ENCODE measurements around the gene ACOT9. TPM values are rescaled to one million over a fixed set of nuclear protein-coding genes. Genes with fewer than 3 reads are reported as not detected.

The ACOT9 gene
- total and polyA plus RNA-seq, 5 donors from 2014 or later = 20.0 to 51.6 (median 26.3) TPM

GRCh38 chrX:23785580-23785979 is 42.5 kb upstream of the ACOT9 start:
- H3K36me3 Mint-ChIP-seq = peaks cover 17% of the 10 kb centered on the region
- peak overlapping the region in 2 of 3 donors; percentile 2 to 97 for H3K27ac Mint-ChIP-seq
- H3K4me3 ChIP-seq (ENCODE audit: low read depth, low read length) = peak overlapping the region; percentile 95
- ATAC-seq (ENCODE audit: low read depth in 2 of 2) (no peak), DNase-seq (no peak)
- H3K36me3 ChIP-seq (ENCODE audit: control insufficient read depth, insufficient read depth, low read length) = peaks cover 10% of the 10 kb centered on the region
- no peaks in the 10 kb centered on the region for H3K27me3 Mint-ChIP-seq
- peaks cover 8 to 47% (median 20%) of the 10 kb centered on the region in 4 donors for H3K4me1 Mint-ChIP-seq
- peaks cover 0 to 1% (median 0%) of the 10 kb centered on the region in 7 donors for H3K9me3 Mint-ChIP-seq
- peak overlapping the region; percentile 92 to 99 (median 96) for H3K4me3 Mint-ChIP-seq
- peak overlapping the region; percentile 33 for H3K27ac ChIP-seq (ENCODE audit: insufficient read depth, low read length, poor library complexity, severe bottlenecking)
- H3K4me1 ChIP-seq (ENCODE audit: control insufficient read depth, insufficient read depth, low read length, poor library complexity, severe bottlenecking) = peaks cover 19% of the 10 kb centered on the region
- H3K9me3 ChIP-seq (ENCODE audit: control insufficient read depth in 2 of 2, low read length in 2 of 2) = no peaks in the 10 kb centered on the region
- H3K27me3 ChIP-seq (ENCODE audit: control insufficient read depth, insufficient read depth, low read length) = no peaks in the 10 kb centered on the region

- H3K36me3 Mint-ChIP-seq = peaks cover 17% of the 10 kb centered on the region
- H3K36me3 ChIP-seq (ENCODE audit: control insufficient read depth, insufficient read depth, low read length) = peaks cover 10% of the 10 kb centered on the region
- peak in 1 of 3 donors; percentile 58 for DNase-seq
- no peaks in the 10 kb centered on the region for H3K27me3 Mint-ChIP-seq
- peaks cover 0 to 1% (median 0%) of the 10 kb centered on the region in 7 donors for H3K9me3 Mint-ChIP-seq
- peak overlapping the region; percentile 86 for H3K27ac ChIP-seq (ENCODE audit: insufficient read depth, low read length, poor library complexity, severe bottlenecking)
- peaks cover 8 to 47% (median 20%) of the 10 kb centered on the region in 4 donors for H3K4me1 Mint-ChIP-seq
- peak overlapping the region; percentile 95 for H3K4me3 ChIP-seq (ENCODE audit: low read depth, low read length)
- H3K27ac Mint-ChIP-seq = peak overlapping the region in 2 of 3 donors; percentile 77 to 97
- no peaks in the 10 kb centered on the region for H3K9me3 ChIP-seq (ENCODE audit: control insufficient read depth in 2 of 2, low read length in 2 of 2)
- H3K4me3 Mint-ChIP-seq = peak overlapping the region; percentile 92 to 99 (median 96)
- ATAC-seq (ENCODE audit: low read depth in 2 of 2) = no peak
- H3K27me3 ChIP-seq (ENCODE audit: control insufficient read depth, insufficient read depth, low read length) = no peaks in the 10 kb centered on the region
- peaks cover 19% of the 10 kb centered on the region for H3K4me1 ChIP-seq (ENCODE audit: control insufficient read depth, insufficient read depth, low read length, poor library complexity, severe bottlenecking)
Observed at GRCh38 chrX:23784470-23785331, 41.6 kb upstream of the ACOT9 start.

DNA sequence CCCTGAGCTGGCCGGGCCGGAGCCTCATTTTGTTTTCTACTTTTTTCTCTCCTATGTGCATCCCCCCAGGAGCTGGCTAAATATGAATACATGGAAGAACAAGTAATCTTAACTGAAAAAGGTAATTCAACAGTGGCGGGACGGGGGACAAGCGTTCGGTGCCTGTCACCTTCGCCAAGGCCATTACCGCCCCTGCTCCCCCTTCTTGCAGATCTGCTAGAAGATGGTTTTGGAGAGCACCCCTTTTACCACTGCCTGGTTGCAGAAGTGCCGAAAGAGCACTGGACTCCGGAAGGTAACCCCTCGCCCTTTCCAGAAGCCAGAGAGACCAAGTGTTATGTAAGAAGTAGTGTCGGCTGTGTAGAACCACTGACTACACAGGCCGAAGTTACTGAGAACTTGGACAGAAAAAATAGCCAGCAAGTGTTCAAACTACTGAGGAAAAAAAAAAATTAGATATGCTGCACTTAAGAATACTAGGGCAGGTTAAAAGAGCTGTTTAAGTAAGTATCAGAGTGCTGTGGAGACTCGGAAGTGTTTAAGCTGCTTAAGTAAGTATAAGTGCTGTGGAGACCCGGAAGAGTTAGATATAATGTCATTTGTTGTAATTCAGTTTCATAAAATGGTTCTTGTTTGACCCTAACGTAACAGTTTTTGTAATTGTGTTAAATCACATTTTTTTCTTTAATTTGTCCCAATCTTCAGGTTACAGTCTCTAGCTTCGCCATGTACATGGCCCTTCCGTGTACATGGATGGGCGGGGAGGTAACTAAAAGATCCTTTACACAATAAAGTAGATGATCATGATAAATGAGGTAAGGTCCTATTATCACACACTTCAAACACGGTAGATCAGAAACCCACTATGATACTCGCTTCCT is 40.8 kb upstream of the ACOT9 start:
- DNase-seq (peak; percentile 4 to 52 (median 40)), ATAC-seq (ENCODE audit: low read depth in 2 of 2) (no peak)
- no peaks in the 10 kb centered on the region for H3K27me3 Mint-ChIP-seq
- peaks cover 19% of the 10 kb centered on the region for H3K4me1 ChIP-seq (ENCODE audit: control insufficient read depth, insufficient read depth, low read length, poor library complexity, severe bottlenecking)
- peak overlapping the region; percentile 86 for H3K27ac ChIP-seq (ENCODE audit: insufficient read depth, low read length, poor library complexity, severe bottlenecking)
- H3K27ac Mint-ChIP-seq = peak overlapping the region; percentile 96 to 97 (median 97)
- H3K27me3 ChIP-seq (ENCODE audit: control insufficient read depth, insufficient read depth, low read length) = no peaks in the 10 kb centered on the region
- peaks cover 8 to 45% (median 20%) of the 10 kb centered on the region in 4 donors for H3K4me1 Mint-ChIP-seq
- peaks cover 0 to 1% (median 0%) of the 10 kb centered on the region in 7 donors for H3K9me3 Mint-ChIP-seq
- H3K4me3 ChIP-seq (ENCODE audit: low read depth, low read length) = peak overlapping the region; percentile 95
- H3K36me3 ChIP-seq (ENCODE audit: control insufficient read depth, insufficient read depth, low read length) = peaks cover 10% of the 10 kb centered on the region
- H3K4me3 Mint-ChIP-seq = peak overlapping the region; percentile 92 to 99 (median 96)
- H3K9me3 ChIP-seq (ENCODE audit: control insufficient read depth in 2 of 2, low read length in 2 of 2) = no peaks in the 10 kb centered on the region
- peaks cover 17% of the 10 kb centered on the region for H3K36me3 Mint-ChIP-seq

DNA sequence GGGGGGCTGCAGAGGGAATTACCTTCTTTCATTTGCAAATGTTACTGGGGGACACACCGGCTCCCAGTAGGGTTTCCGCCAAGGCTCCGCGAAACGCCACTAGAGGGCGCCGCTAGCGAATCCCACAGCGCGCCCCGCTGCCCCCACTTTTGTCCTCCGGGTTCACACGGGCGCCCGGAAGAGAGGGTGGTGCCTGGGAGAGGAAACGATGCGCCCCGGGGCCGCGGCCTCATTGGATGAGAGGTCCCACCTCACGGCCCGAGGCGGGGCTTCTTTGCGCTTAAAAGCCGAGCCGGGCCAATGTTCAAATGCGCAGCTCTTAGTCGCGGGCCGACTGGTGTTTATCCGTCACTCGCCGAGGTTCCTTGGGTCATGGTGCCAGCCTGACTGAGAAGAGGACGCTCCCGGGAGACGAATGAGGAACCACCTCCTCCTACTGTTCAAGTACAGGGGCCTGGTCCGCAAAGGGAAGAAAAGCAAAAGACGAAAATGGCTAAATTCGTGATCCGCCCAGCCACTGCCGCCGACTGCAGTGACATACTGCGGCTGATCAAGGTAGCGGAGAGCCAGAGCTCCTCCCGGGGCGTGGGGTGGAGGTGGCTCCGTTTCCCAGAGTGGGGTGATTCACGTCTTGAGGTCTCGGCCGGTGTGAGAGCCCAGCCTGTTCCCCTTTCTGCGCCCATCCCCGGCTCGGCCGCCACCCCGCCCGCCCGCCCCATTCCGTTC is 40.0 kb upstream of the ACOT9 start, which contains the start of gene SAT1:
Gene SAT1, plus strand, starts transcription at position 311 of the 726 bp plus-strand sequence. Its CDS starts 179 bp downstream, at position 490.
- Mint-ChIP-seq H3K27ac (peak within 1 kb of the TSS; percentile 97 to 99 (median 97)), H3K4me1 (peaks cover 3 to 45% (median 18%) of the 10 kb centered on the region in 4 donors), H3K4me3 (peak within 1 kb of the TSS; percentile 92 to 99 (median 96)), H3K36me3 (peaks cover 17% of the 10 kb centered on the region), H3K9me3 (peaks cover 0 to 1% (median 0%) of the 10 kb centered on the region in 7 donors), H3K27me3 (no peaks in the 10 kb centered on the region)
- Histone ChIP-seq H3K36me3 (ENCODE audit: control insufficient read depth, insufficient read depth, low read length) (peaks cover 10% of the 10 kb centered on the region), H3K27ac (ENCODE audit: insufficient read depth, low read length, poor library complexity, severe bottlenecking) (peak within 1 kb of the TSS; percentile 86), H3K27me3 (ENCODE audit: control insufficient read depth, insufficient read depth, low read length) (no peaks in the 10 kb centered on the region), H3K9me3 (ENCODE audit: control insufficient read depth in 2 of 2, low read length in 2 of 2) (no peaks in the 10 kb centered on the region), H3K4me1 (ENCODE audit: control insufficient read depth, insufficient read depth, low read length, poor library complexity, severe bottlenecking) (peaks cover 19% of the 10 kb centered on the region), H3K4me3 (ENCODE audit: low read depth, low read length) (peak within 1 kb of the TSS; percentile 95)
- DNase-seq = peak; percentile 88 to 96 (median 92)
- ATAC-seq (ENCODE audit: low read depth in 2 of 2) = peak; percentile 89 to 92

- no peaks in the 10 kb centered on the region for H3K27me3 ChIP-seq (ENCODE audit: control insufficient read depth, insufficient read depth, low read length)
- H3K4me1 ChIP-seq (ENCODE audit: control insufficient read depth, insufficient read depth, low read length, poor library complexity, severe bottlenecking) = peaks cover 19% of the 10 kb centered on the region
- peaks cover 0 to 1% (median 0%) of the 10 kb centered on the region in 7 donors for H3K9me3 Mint-ChIP-seq
- H3K27ac ChIP-seq (ENCODE audit: insufficient read depth, low read length, poor library complexity, severe bottlenecking) = peak overlapping the region; percentile 86
- DNase-seq = no peak
- H3K36me3 ChIP-seq (ENCODE audit: control insufficient read depth, insufficient read depth, low read length) = peaks cover 10% of the 10 kb centered on the region
- no peaks in the 10 kb centered on the region for H3K9me3 ChIP-seq (ENCODE audit: control insufficient read depth in 2 of 2, low read length in 2 of 2)
- peaks cover 17% of the 10 kb centered on the region for H3K36me3 Mint-ChIP-seq
- peak overlapping the region; percentile 92 to 99 (median 96) for H3K4me3 Mint-ChIP-seq
- no peak for ATAC-seq (ENCODE audit: low read depth in 2 of 2)
- H3K27ac Mint-ChIP-seq = peak overlapping the region; percentile 97 to 99 (median 97)
- H3K4me1 Mint-ChIP-seq = peaks cover 3 to 45% (median 18%) of the 10 kb centered on the region in 4 donors
- no peaks in the 10 kb centered on the region for H3K27me3 Mint-ChIP-seq
- peak overlapping the region; percentile 62 for H3K4me3 ChIP-seq (ENCODE audit: low read depth, low read length)
Observed at GRCh38 chrX:23782455-23782854, 39.4 kb upstream of the ACOT9 start.

DNA sequence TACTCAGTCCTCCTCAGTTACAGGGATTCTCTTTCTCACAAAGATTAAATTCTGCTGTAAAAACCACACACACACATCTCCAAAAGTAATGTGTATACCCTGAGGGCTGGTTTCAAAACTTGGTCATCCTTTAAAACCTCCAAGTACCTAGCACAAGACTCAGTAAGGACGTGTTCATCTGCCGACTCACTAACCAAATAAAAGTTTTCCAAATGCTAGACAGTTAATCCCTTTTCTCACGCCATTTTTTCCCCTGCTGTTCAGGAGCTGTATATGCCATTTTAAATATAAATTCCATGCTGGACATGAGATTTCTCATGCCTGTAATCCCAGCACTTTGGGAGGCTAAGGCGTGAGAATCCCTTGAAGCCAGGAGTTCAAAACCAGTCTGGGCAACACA is 35.9 kb upstream of the ACOT9 start:
- Mint-ChIP-seq H3K4me3 (no peak overlapping the region), H3K27me3 (no peaks in the 10 kb centered on the region), H3K36me3 (peaks cover 4% of the 10 kb centered on the region), H3K4me1 (peaks cover 1 to 28% (median 9%) of the 10 kb centered on the region in 4 donors), H3K27ac (peak overlapping the region in 1 of 3 donors; percentile 38), H3K9me3 (no peaks in the 10 kb centered on the region)
- no peak overlapping the region for H3K4me3 ChIP-seq (ENCODE audit: low read depth, low read length)
- H3K9me3 ChIP-seq (ENCODE audit: control insufficient read depth in 2 of 2, low read length in 2 of 2) = no peaks in the 10 kb centered on the region
- peaks cover 13% of the 10 kb centered on the region for H3K4me1 ChIP-seq (ENCODE audit: control insufficient read depth, insufficient read depth, low read length, poor library complexity, severe bottlenecking)
- no peak overlapping the region for H3K27ac ChIP-seq (ENCODE audit: insufficient read depth, low read length, poor library complexity, severe bottlenecking)
- DNase-seq (no peak), ATAC-seq (ENCODE audit: low read depth in 2 of 2) (no peak)
- H3K27me3 ChIP-seq (ENCODE audit: control insufficient read depth, insufficient read depth, low read length) = no peaks in the 10 kb centered on the region
- no peaks in the 10 kb centered on the region for H3K36me3 ChIP-seq (ENCODE audit: control insufficient read depth, insufficient read depth, low read length)

- no peak overlapping the region for H3K4me3 ChIP-seq (ENCODE audit: low read depth, low read length)
- no peaks in the 10 kb centered on the region for H3K36me3 ChIP-seq (ENCODE audit: control insufficient read depth, insufficient read depth, low read length)
- H3K4me1 Mint-ChIP-seq = peaks cover 6 to 17% (median 8%) of the 10 kb centered on the region in 4 donors
- H3K36me3 Mint-ChIP-seq = no peaks in the 10 kb centered on the region
- no peak overlapping the region for H3K27ac ChIP-seq (ENCODE audit: insufficient read depth, low read length, poor library complexity, severe bottlenecking)
- peaks cover 14% of the 10 kb centered on the region for H3K4me1 ChIP-seq (ENCODE audit: control insufficient read depth, insufficient read depth, low read length, poor library complexity, severe bottlenecking)
- no peak for DNase-seq
- H3K27ac Mint-ChIP-seq = no peak overlapping the region
- H3K9me3 Mint-ChIP-seq = peaks cover 0 to 1% (median 0%) of the 10 kb centered on the region in 7 donors
- H3K9me3 ChIP-seq (ENCODE audit: control insufficient read depth in 2 of 2, low read length in 2 of 2) = no peaks in the 10 kb centered on the region
- no peak overlapping the region for H3K4me3 Mint-ChIP-seq
- H3K27me3 ChIP-seq (ENCODE audit: control insufficient read depth, insufficient read depth, low read length) = no peaks in the 10 kb centered on the region
- ATAC-seq (ENCODE audit: low read depth in 2 of 2) = no peak
- no peaks in the 10 kb centered on the region for H3K27me3 Mint-ChIP-seq
Observed at GRCh38 chrX:23776363-23776762, 33.3 kb upstream of the ACOT9 start.
